ENCODE results near the gene CPT1A. TPM values are rescaled to one million over a fixed set of nuclear protein-coding genes. Genes with fewer than 3 reads are reported as not detected.

The CPT1A gene
- total RNA-seq, 2 experiments from 2014 or later = 15.3 to 16.1 TPM

GRCh38 chr11:68774194-68774585 lies 67.5 kb downstream of the CPT1A start:
- no peak overlapping the region for H3K4me3 Mint-ChIP-seq
- intact Hi-C loops (cut with micrococcal nuclease) = no loop called here
- H3K27ac Mint-ChIP-seq = no peak overlapping the region
- peaks cover 14% of the 10 kb centered on the region for H3K36me3 Mint-ChIP-seq (ENCODE audit: low read depth)
- no peak for DNase-seq
- CTCF ChIA-PET = interaction anchor here (1.3 kb wide), 1 partner anchor 24 kb away, joined by 3 read pairs; no protein-coding TSS in a partner anchor
- no peaks in the 10 kb centered on the region for H3K9me3 Mint-ChIP-seq
- H3K4me1 Mint-ChIP-seq (ENCODE audit: low read depth) = no peaks in the 10 kb centered on the region
- no peaks in the 10 kb centered on the region for H3K27me3 Mint-ChIP-seq (ENCODE audit: low read depth)

GRCh38 chr11:68773521-68774193 lies 68.1 kb downstream of the CPT1A start:
- intact Hi-C loops (cut with micrococcal nuclease) = no loop called here
- CTCF ChIA-PET = interaction anchor here (1.3 kb wide), 1 partner anchor 25 kb away, joined by 3 read pairs; no protein-coding TSS in a partner anchor
- Mint-ChIP-seq H3K4me1 (ENCODE audit: low read depth) (no peaks in the 10 kb centered on the region), H3K9me3 (no peaks in the 10 kb centered on the region), H3K4me3 (no peak overlapping the region), H3K36me3 (ENCODE audit: low read depth) (peaks cover 14% of the 10 kb centered on the region), H3K27me3 (ENCODE audit: low read depth) (no peaks in the 10 kb centered on the region), H3K27ac (no peak overlapping the region)
- DNase-seq = no peak

- H3K9me3 Mint-ChIP-seq = no peaks in the 10 kb centered on the region
- peaks cover 14% of the 10 kb centered on the region for H3K36me3 Mint-ChIP-seq (ENCODE audit: low read depth)
- no peak overlapping the region for H3K4me3 Mint-ChIP-seq
- CTCF ChIA-PET = interaction anchor here (1.3 kb wide), 1 partner anchor 26 kb away, joined by 3 read pairs; no protein-coding TSS in a partner anchor
- H3K4me1 Mint-ChIP-seq (ENCODE audit: low read depth) = no peaks in the 10 kb centered on the region
- DNase-seq = no peak
- H3K27me3 Mint-ChIP-seq (ENCODE audit: low read depth) = no peaks in the 10 kb centered on the region
- no peak overlapping the region for H3K27ac Mint-ChIP-seq
- intact Hi-C loops (cut with micrococcal nuclease) = no loop called here
These were observed 68.8 kb downstream of the CPT1A start for GRCh38 chr11:68772936-68773335.

- peaks cover 11% of the 10 kb centered on the region for H3K36me3 Mint-ChIP-seq (ENCODE audit: low read depth)
- intact Hi-C loops (cut with micrococcal nuclease) = no loop called here
- no peaks in the 10 kb centered on the region for H3K9me3 Mint-ChIP-seq
- CTCF ChIA-PET = interaction anchor here (0.6 kb wide), 1 partner anchor 29 kb away, joined by 4 read pairs; no protein-coding TSS in a partner anchor
- no peak for DNase-seq
- no peaks in the 10 kb centered on the region for H3K27me3 Mint-ChIP-seq (ENCODE audit: low read depth)
- H3K4me3 Mint-ChIP-seq = no peak overlapping the region
- H3K27ac Mint-ChIP-seq = no peak overlapping the region
- no peaks in the 10 kb centered on the region for H3K4me1 Mint-ChIP-seq (ENCODE audit: low read depth)
These were observed 70.9 kb downstream of the CPT1A start for GRCh38 chr11:68770781-68771180.

- no peak for DNase-seq
- Mint-ChIP-seq H3K9me3 (no peaks in the 10 kb centered on the region), H3K27me3 (ENCODE audit: low read depth) (no peaks in the 10 kb centered on the region), H3K27ac (no peak overlapping the region), H3K4me1 (ENCODE audit: low read depth) (no peaks in the 10 kb centered on the region), H3K4me3 (no peak overlapping the region), H3K36me3 (ENCODE audit: low read depth) (peaks cover 4% of the 10 kb centered on the region)
- intact Hi-C loops (cut with micrococcal nuclease) = no loop called here
- CTCF ChIA-PET = no interaction called here
These were observed 74.0 kb downstream of the CPT1A start for GRCh38 chr11:68767672-68768071.

- CTCF ChIA-PET = no interaction called here
- DNase-seq = no peak
- H3K27ac Mint-ChIP-seq = no peak overlapping the region
- peaks cover 6% of the 10 kb centered on the region for H3K36me3 Mint-ChIP-seq (ENCODE audit: low read depth)
- H3K4me1 Mint-ChIP-seq (ENCODE audit: low read depth) = no peaks in the 10 kb centered on the region
- intact Hi-C loops (cut with micrococcal nuclease) = no loop called here
- H3K27me3 Mint-ChIP-seq (ENCODE audit: low read depth) = no peaks in the 10 kb centered on the region
- H3K4me3 Mint-ChIP-seq = no peak overlapping the region
- H3K9me3 Mint-ChIP-seq = no peaks in the 10 kb centered on the region
These were observed 74.9 kb downstream of the CPT1A start for GRCh38 chr11:68766786-68767185.

GRCh38 chr11:68764746-68765145 lies 77.0 kb downstream of the CPT1A start:
- no peaks in the 10 kb centered on the region for H3K27me3 Mint-ChIP-seq (ENCODE audit: low read depth)
- intact Hi-C loops (cut with micrococcal nuclease) = no loop called here
- peaks cover 3% of the 10 kb centered on the region for H3K36me3 Mint-ChIP-seq (ENCODE audit: low read depth)
- CTCF ChIA-PET = no interaction called here
- DNase-seq = no peak
- H3K4me1 Mint-ChIP-seq (ENCODE audit: low read depth) = no peaks in the 10 kb centered on the region
- no peak overlapping the region for H3K27ac Mint-ChIP-seq
- no peaks in the 10 kb centered on the region for H3K9me3 Mint-ChIP-seq
- no peak overlapping the region for H3K4me3 Mint-ChIP-seq

GRCh38 chr11:68763926-68764657 lies 77.6 kb downstream of the CPT1A start:
- Mint-ChIP-seq H3K27me3 (ENCODE audit: low read depth) (no peaks in the 10 kb centered on the region), H3K9me3 (no peaks in the 10 kb centered on the region), H3K4me1 (ENCODE audit: low read depth) (no peaks in the 10 kb centered on the region), H3K27ac (no peak overlapping the region), H3K36me3 (ENCODE audit: low read depth) (peaks cover 3% of the 10 kb centered on the region), H3K4me3 (no peak overlapping the region)
- DNase-seq = no peak
- CTCF ChIA-PET = no interaction called here
- intact Hi-C loops (cut with micrococcal nuclease) = no loop called here

- no peak overlapping the region for H3K27ac Mint-ChIP-seq
- no peaks in the 10 kb centered on the region for H3K27me3 Mint-ChIP-seq (ENCODE audit: low read depth)
- H3K36me3 Mint-ChIP-seq (ENCODE audit: low read depth) = peaks cover 3% of the 10 kb centered on the region
- no peak for DNase-seq
- H3K4me1 Mint-ChIP-seq (ENCODE audit: low read depth) = no peaks in the 10 kb centered on the region
- intact Hi-C loops (cut with micrococcal nuclease) = no loop called here
- H3K4me3 Mint-ChIP-seq = no peak overlapping the region
- CTCF ChIA-PET = no interaction called here
- no peaks in the 10 kb centered on the region for H3K9me3 Mint-ChIP-seq
These were observed 78.5 kb downstream of the CPT1A start for GRCh38 chr11:68763181-68763721.

- CTCF ChIA-PET = no interaction called here
- Mint-ChIP-seq H3K4me3 (no peak overlapping the region), H3K9me3 (no peaks in the 10 kb centered on the region), H3K27ac (no peak overlapping the region), H3K36me3 (ENCODE audit: low read depth) (peaks cover 3% of the 10 kb centered on the region), H3K27me3 (ENCODE audit: low read depth) (no peaks in the 10 kb centered on the region), H3K4me1 (ENCODE audit: low read depth) (no peaks in the 10 kb centered on the region)
- intact Hi-C loops (cut with micrococcal nuclease) = no loop called here
- DNase-seq = no peak
These were observed 79.2 kb downstream of the CPT1A start for GRCh38 chr11:68762481-68762880.

GRCh38 chr11:68761801-68762200 lies 79.9 kb downstream of the CPT1A start:
- H3K4me3 Mint-ChIP-seq = no peak overlapping the region
- H3K4me1 Mint-ChIP-seq (ENCODE audit: low read depth) = no peaks in the 10 kb centered on the region
- peaks cover 3% of the 10 kb centered on the region for H3K36me3 Mint-ChIP-seq (ENCODE audit: low read depth)
- H3K27ac Mint-ChIP-seq = no peak overlapping the region
- CTCF ChIA-PET = no interaction called here
- no peaks in the 10 kb centered on the region for H3K9me3 Mint-ChIP-seq
- intact Hi-C loops (cut with micrococcal nuclease) = no loop called here
- no peaks in the 10 kb centered on the region for H3K27me3 Mint-ChIP-seq (ENCODE audit: low read depth)
- DNase-seq = no peak

GRCh38 chr11:68759991-68760390 lies 81.7 kb downstream of the CPT1A start:
- Mint-ChIP-seq H3K9me3 (no peaks in the 10 kb centered on the region), H3K27me3 (ENCODE audit: low read depth) (no peaks in the 10 kb centered on the region), H3K4me1 (ENCODE audit: low read depth) (no peaks in the 10 kb centered on the region), H3K27ac (no peak overlapping the region), H3K4me3 (no peak overlapping the region), H3K36me3 (ENCODE audit: low read depth) (peaks cover 5% of the 10 kb centered on the region)
- CTCF ChIA-PET = no interaction called here
- intact Hi-C loops (cut with micrococcal nuclease) = no loop called here
- DNase-seq = no peak

GRCh38 chr11:68757711-68758110 lies 84.0 kb downstream of the CPT1A start:
- peaks cover 4% of the 10 kb centered on the region for H3K36me3 Mint-ChIP-seq (ENCODE audit: low read depth)
- H3K27me3 Mint-ChIP-seq (ENCODE audit: low read depth) = no peaks in the 10 kb centered on the region
- CTCF ChIA-PET = interaction anchor here (0.6 kb wide), 1 partner anchor 132 kb away, joined by 3 read pairs; no protein-coding TSS in a partner anchor
- H3K4me3 Mint-ChIP-seq = no peak overlapping the region
- H3K27ac Mint-ChIP-seq = no peak overlapping the region
- no peak for DNase-seq
- intact Hi-C loops (cut with micrococcal nuclease) = no loop called here
- no peaks in the 10 kb centered on the region for H3K4me1 Mint-ChIP-seq (ENCODE audit: low read depth)
- H3K9me3 Mint-ChIP-seq = no peaks in the 10 kb centered on the region
